HEK293 (cell line): ENCODE results near the gene SGIP1.

Experiments
- HOXA7 ChIP-seq: sonication (generic); formaldehyde crosslinking; IDR thresholded peaks from 2 replicates; pipeline ENCODE4 v1.8.1; 2022; ENCODE audit warnings: missing genetic modification reagents, borderline replicate concordance
- MYNN ChIP-seq: fragments of 450-650 bp; formaldehyde crosslinking; IDR thresholded peaks from 2 replicates; pipeline ENCODE4 v1.5.1; 2016; ENCODE audit warnings: missing biosample characterization, missing genetic modification characterization, borderline replicate concordance
- ZBTB1 ChIP-seq: fragments of 450-650 bp; formaldehyde crosslinking; IDR thresholded peaks from 2 replicates; pipeline ENCODE4 v1.5.1; 2016; ENCODE audit warnings: missing biosample characterization, missing genetic modification characterization
- ZBTB7A ChIP-seq: fragments of 450-650 bp; formaldehyde crosslinking; IDR thresholded peaks from 2 replicates; pipeline ENCODE4 v1.5.1; 2016; ENCODE audit warnings: low read depth, missing biosample characterization, missing genetic modification characterization
- ZFP3 ChIP-seq: fragments of 450-650 bp; formaldehyde crosslinking; IDR thresholded peaks from 2 replicates; pipeline ENCODE4 v1.5.1; 2016; ENCODE audit warnings: low read depth, missing biosample characterization, missing genetic modification characterization
- ZNF16 ChIP-seq: fragments of 450-650 bp; formaldehyde crosslinking; IDR thresholded peaks from 2 replicates; pipeline ENCODE4 v1.5.1; 2016; ENCODE audit warnings: low read depth, missing biosample characterization, missing genetic modification characterization
- ZNF302 ChIP-seq: fragments of 450-650 bp; formaldehyde crosslinking; IDR thresholded peaks from 2 replicates; pipeline ENCODE4 v1.5.1; 2016; ENCODE audit warnings: missing biosample characterization, missing genetic modification characterization, low read depth
- ZNF335 ChIP-seq: fragments of 450-650 bp; formaldehyde crosslinking; conservative IDR thresholded peaks from 2 replicates; pipeline ENCODE4 v1.5.1; 2016; ENCODE audit warnings: missing biosample characterization, missing genetic modification characterization
- ZNF660 ChIP-seq: fragments of 450-650 bp; IDR thresholded peaks from 2 replicates; pipeline ENCODE4 v1.5.1; 2018; ENCODE audit warnings: missing biosample characterization, mild to moderate bottlenecking, missing genetic modification characterization
- TF ChIP-seq, protein P1 (sequence below): fragments of 450-650 bp; formaldehyde crosslinking; IDR thresholded peaks from 2 replicates; pipeline ENCODE4 v1.5.1; 2016; ENCODE audit warnings: missing biosample characterization, missing genetic modification characterization
- TF ChIP-seq, protein P2 (sequence below): fragments of 450-650 bp; formaldehyde crosslinking; IDR thresholded peaks from 2 replicates; pipeline ENCODE4 v1.5.1; 2016; ENCODE audit warnings: missing biosample characterization, missing genetic modification characterization, low read depth

DNA sequence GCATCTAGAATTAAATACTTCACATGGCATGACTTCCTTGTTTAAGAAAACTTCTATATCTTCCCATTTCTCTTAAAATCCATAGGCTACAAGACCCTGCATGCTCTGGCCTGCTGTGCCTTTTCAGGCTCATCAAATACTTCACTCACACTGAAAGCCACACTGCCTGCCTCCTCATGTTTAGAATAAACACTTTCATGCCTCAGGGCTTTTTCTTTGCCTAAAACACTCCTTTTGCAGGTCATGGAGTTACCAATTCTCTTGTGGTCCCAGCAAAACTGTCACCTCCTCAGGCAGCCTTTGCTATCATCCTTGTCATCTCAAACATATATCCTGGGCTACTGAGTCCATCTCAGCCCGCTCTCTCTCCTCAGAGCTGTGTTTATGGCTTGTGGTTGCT lies 5.5 kb downstream of the SGIP1 start:
- TF ChIP-seq, protein P1, sequence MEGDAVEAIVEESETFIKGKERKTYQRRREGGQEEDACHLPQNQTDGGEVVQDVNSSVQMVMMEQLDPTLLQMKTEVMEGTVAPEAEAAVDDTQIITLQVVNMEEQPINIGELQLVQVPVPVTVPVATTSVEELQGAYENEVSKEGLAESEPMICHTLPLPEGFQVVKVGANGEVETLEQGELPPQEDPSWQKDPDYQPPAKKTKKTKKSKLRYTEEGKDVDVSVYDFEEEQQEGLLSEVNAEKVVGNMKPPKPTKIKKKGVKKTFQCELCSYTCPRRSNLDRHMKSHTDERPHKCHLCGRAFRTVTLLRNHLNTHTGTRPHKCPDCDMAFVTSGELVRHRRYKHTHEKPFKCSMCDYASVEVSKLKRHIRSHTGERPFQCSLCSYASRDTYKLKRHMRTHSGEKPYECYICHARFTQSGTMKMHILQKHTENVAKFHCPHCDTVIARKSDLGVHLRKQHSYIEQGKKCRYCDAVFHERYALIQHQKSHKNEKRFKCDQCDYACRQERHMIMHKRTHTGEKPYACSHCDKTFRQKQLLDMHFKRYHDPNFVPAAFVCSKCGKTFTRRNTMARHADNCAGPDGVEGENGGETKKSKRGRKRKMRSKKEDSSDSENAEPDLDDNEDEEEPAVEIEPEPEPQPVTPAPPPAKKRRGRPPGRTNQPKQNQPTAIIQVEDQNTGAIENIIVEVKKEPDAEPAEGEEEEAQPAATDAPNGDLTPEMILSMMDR (tag by site-specific recombination), result no peak
- no peak for TF ChIP-seq ZBTB1
- TF ChIP-seq MYNN (tag by site-specific recombination), result no peak
- no peak for TF ChIP-seq ZNF660 (tag by site-specific recombination)
- TF ChIP-seq ZFP3 (tag by site-specific recombination), result no peak
- no peak for TF ChIP-seq ZNF335
- TF ChIP-seq HOXA7, result no peak
- TF ChIP-seq ZNF302 (tag by site-specific recombination), result no peak
- no peak for TF ChIP-seq ZNF16 (tag by site-specific recombination)
- TF ChIP-seq, protein P2, sequence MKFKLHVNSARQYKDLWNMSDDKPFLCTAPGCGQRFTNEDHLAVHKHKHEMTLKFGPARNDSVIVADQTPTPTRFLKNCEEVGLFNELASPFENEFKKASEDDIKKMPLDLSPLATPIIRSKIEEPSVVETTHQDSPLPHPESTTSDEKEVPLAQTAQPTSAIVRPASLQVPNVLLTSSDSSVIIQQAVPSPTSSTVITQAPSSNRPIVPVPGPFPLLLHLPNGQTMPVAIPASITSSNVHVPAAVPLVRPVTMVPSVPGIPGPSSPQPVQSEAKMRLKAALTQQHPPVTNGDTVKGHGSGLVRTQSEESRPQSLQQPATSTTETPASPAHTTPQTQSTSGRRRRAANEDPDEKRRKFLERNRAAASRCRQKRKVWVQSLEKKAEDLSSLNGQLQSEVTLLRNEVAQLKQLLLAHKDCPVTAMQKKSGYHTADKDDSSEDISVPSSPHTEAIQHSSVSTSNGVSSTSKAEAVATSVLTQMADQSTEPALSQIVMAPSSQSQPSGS (tag by site-specific recombination), result no peak
- TF ChIP-seq ZBTB7A (tag by site-specific recombination), result no peak
